ENCODE data around the gene SLX4IP. TPM values are rescaled to one million over a fixed set of nuclear protein-coding genes. Genes with fewer than 3 reads are reported as not detected.

The SLX4IP gene
- total RNA-seq, 4 donors from 2014 or later = 2.4 to 5.4 (median 4.1) TPM

DNA sequence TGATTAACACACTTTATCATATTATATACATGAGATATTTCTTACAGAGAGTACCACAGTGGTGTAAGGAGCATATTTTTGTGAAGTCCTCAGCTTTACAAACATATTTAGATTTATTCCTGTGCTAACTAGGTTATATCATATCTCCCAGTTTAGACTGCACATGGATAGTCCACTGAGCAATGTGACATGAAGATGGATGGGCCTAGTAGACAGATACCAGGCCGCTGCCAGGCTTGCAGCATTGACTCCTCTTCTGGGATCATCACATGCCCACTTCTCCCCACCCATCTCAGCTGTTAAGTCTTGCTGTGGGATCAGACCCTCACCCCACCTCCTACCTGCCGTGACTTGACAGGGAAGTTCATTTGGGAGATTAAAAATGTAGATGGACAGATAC is 95.8 kb downstream of the SLX4IP start:
- TF ChIP-seq, protein P1, sequence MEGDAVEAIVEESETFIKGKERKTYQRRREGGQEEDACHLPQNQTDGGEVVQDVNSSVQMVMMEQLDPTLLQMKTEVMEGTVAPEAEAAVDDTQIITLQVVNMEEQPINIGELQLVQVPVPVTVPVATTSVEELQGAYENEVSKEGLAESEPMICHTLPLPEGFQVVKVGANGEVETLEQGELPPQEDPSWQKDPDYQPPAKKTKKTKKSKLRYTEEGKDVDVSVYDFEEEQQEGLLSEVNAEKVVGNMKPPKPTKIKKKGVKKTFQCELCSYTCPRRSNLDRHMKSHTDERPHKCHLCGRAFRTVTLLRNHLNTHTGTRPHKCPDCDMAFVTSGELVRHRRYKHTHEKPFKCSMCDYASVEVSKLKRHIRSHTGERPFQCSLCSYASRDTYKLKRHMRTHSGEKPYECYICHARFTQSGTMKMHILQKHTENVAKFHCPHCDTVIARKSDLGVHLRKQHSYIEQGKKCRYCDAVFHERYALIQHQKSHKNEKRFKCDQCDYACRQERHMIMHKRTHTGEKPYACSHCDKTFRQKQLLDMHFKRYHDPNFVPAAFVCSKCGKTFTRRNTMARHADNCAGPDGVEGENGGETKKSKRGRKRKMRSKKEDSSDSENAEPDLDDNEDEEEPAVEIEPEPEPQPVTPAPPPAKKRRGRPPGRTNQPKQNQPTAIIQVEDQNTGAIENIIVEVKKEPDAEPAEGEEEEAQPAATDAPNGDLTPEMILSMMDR (IDR thresholded peaks at IDR 0.05; ENCODE audit: low read depth) = no peak

DNA sequence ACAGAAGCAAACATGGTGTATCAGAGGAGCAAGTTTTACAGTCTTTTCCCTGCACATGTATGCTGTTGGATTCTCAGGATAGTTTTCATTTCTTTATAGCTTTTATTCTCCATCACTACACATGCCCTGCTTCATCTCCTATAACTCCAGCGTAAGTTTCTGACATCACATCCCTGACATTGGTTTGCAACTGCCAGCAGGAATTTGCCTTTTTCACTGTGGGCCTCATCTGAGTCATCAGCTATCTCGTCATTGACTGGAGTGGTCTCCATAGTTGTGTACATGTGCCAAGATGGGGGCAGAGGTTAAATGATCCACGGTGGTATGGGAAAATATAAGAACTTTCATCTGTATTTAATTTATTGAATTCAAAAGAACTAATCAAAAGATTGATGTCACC is 96.7 kb downstream of the SLX4IP start:
- TF ChIP-seq, protein P1 (IDR thresholded peaks at IDR 0.05; ENCODE audit: low read depth) = no peak

- TF ChIP-seq, protein P1 (IDR thresholded peaks at IDR 0.05; ENCODE audit: low read depth) = no peak
Measured at GRCh38 chr20:10532361-10532760, 97.3 kb downstream of the SLX4IP start.

DNA sequence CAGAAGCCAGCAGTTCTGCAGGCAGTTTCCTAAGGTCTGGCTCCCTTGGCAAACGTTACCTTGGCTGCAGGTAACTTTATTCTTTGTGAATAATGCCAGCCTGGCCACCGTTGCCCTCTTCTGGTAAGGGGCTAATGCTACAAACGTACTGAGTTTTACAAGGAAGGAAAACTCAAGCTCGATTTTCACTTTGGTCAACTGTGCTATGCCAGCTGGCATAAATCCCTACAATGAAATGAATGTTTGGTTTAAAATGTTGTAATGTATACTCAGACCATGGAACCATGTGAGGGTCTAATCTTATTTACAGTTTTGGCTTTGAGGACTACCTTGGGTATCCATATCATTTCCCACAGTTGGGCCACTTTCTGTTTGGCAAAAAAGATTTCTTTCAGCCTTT is 101.4 kb downstream of the SLX4IP start:
- TF ChIP-seq, protein P1 (IDR thresholded peaks at IDR 0.05; ENCODE audit: low read depth) = no peak

DNA sequence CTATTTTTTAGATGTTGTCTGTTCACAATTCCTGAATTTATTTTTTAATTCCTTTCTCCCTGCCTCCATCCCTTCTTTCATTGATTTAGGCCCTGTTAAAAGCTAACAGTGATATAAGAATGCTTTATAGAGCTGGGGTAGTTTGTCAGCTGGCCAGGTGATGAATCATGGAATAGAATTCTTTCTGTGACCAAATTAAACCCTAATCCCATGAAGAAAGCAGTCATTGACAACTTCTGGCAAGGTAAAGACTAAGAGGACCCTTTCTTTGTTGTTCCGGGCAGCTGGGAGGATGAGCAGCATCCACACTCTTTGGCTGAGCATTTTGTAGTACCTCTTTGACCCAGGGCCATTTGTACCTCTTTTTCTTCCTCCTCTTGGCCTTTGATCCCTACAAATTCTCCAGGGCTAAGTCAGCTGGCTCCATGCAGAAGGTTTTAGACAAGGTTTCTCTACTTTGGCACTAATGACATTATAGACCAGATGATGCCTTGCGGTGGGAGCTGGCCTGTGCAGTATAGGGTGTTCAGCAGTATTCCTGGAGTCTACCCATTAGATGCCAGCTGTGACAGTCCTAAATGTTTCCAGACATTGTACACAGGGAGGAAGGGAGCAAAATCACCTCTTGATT is 102.9 kb downstream of the SLX4IP start:
- TF ChIP-seq, protein P1 (IDR thresholded peaks at IDR 0.05; ENCODE audit: low read depth) = no peak

GRCh38 chr20:10538768-10539167 is 103.7 kb downstream of the SLX4IP start:
- TF ChIP-seq, protein P1 (IDR thresholded peaks at IDR 0.05; ENCODE audit: low read depth) = no peak

GRCh38 chr20:10539818-10540553 is 104.9 kb downstream of the SLX4IP start:
- TF ChIP-seq, protein P1 (IDR thresholded peaks at IDR 0.05; ENCODE audit: low read depth) = no peak

All from subcutaneous adipose tissue (tissue), 4 donors.